OCI-LY3 (cell line): ENCODE measurements around the gene BAZ2B.

Experiments used
- H2AFZ ChIP-seq: fragments of 200-600, 300-600 bp; shearing (Covaris generic); 2 replicates; pipeline ENCODE4 v1.6.0; 2014; ENCODE audit warnings: antibody characterized with exemption, low read depth, low read length
- H3K27ac ChIP-seq: fragments of 200-600, 300-600 bp; sonication (generic); 2 replicates; pipeline ENCODE4 v1.5.1; 2014; ENCODE audit warnings: mild to moderate bottlenecking, low read length, moderate library complexity, mixed read lengths
- H3K27me3 ChIP-seq: fragments of 200-600, 300-600 bp; sonication (generic); 2 replicates; pipeline ENCODE4 v1.6.1; 2014; ENCODE audit warnings: low read depth, low read length, mixed read lengths
- H3K36me3 ChIP-seq: fragments of 200-600, 300-600 bp; sonication (generic); replicated peaks from 2 replicates; pipeline ENCODE3; 2014; ENCODE audit warnings: low read depth, low read length, mixed read lengths
- H3K4me1 ChIP-seq: fragments of 300-600, 200-600 bp; sonication (generic); 2 replicates; pipeline ENCODE4 v1.6.1; 2014; ENCODE audit warnings: low read length, mixed read lengths
- H3K4me2 ChIP-seq: fragments of 200-600, 300-600 bp; sonication (generic); 2 replicates; pipeline ENCODE4 v1.6.1; 2014; ENCODE audit warnings: low read length, mixed read lengths
- H3K4me3 ChIP-seq: fragments of 300-600, 200-600 bp; sonication (generic); 2 replicates; pipeline ENCODE4 v1.5.1; 2014; ENCODE audit warnings: antibody characterized with exemption, mild to moderate bottlenecking, low read length, moderate library complexity
- H3K79me2 ChIP-seq: fragments of 300-600, 200-600 bp; shearing (Covaris generic); 2 replicates; pipeline ENCODE4 v1.6.1; 2014; ENCODE audit warnings: mild to moderate bottlenecking, low read length, mixed read lengths
- H3K9ac ChIP-seq: fragments of 300-600, 200-600 bp; shearing (Covaris generic); 2 replicates; pipeline ENCODE4 v1.6.0; 2014; ENCODE audit warnings: mild to moderate bottlenecking, low read length, moderate library complexity
- H3K9me3 ChIP-seq: fragments of 200-600, 300-600 bp; shearing (Covaris generic); 2 replicates; pipeline ENCODE4 v1.6.1; 2014; ENCODE audit warnings: low read length, mixed read lengths; ENCODE audit not compliant: insufficient read depth
- H4K20me1 ChIP-seq: fragments of 200-600, 300-600 bp; sonication (generic); 2 replicates; pipeline ENCODE4 v1.6.1; 2016; ENCODE audit warnings: low read length, mixed read lengths; ENCODE audit not compliant: insufficient read depth
- EZH2phosphoT487 ChIP-seq: fragments of 200-600 bp; shearing (Covaris generic); IDR thresholded peaks from 2 replicates; pipeline ENCODE4 v1.6.1; 2018; ENCODE audit warnings: antibody characterized with exemption, mixed run types, low read depth
- TF ChIP-seq, protein P1 (sequence below): fragments of 200-600, 300-600 bp; sonication (generic); IDR thresholded peaks from 2 replicates; pipeline ENCODE4 v1.5.1; 2014; ENCODE audit warnings: antibody characterized with exemption, low read length, low read depth

Gene BAZ2B

DNA sequence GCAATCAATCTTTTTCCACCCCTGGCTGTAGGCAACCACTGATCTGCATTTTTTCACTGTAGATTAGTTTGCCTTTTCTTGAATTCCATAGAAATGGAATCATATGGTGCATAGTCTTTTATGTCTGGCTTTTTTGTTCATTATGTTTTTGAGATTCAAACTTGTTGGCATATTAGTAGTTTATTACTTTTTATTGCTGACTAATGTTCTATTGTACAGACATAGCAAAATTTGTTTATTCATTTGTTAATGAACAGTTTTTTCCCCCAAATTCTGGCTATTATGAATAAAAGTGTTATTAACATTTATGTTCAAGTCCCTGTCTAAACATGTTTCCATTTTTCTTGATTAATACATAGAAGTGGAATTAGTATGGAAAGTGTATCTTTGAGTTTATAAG is 308.4 kb downstream of the BAZ2B start:
- TF ChIP-seq, protein P1, sequence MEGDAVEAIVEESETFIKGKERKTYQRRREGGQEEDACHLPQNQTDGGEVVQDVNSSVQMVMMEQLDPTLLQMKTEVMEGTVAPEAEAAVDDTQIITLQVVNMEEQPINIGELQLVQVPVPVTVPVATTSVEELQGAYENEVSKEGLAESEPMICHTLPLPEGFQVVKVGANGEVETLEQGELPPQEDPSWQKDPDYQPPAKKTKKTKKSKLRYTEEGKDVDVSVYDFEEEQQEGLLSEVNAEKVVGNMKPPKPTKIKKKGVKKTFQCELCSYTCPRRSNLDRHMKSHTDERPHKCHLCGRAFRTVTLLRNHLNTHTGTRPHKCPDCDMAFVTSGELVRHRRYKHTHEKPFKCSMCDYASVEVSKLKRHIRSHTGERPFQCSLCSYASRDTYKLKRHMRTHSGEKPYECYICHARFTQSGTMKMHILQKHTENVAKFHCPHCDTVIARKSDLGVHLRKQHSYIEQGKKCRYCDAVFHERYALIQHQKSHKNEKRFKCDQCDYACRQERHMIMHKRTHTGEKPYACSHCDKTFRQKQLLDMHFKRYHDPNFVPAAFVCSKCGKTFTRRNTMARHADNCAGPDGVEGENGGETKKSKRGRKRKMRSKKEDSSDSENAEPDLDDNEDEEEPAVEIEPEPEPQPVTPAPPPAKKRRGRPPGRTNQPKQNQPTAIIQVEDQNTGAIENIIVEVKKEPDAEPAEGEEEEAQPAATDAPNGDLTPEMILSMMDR, result no peak
- TF ChIP-seq EZH2phosphoT487, result no peak
- Histone ChIP-seq H3K79me2 (no peaks in the 10 kb centered on the region), H3K27me3 (no peaks in the 10 kb centered on the region), H3K36me3 (no peaks in the 10 kb centered on the region), H4K20me1 (no peaks in the 10 kb centered on the region), H3K9ac (no peak overlapping the region), H2AFZ (no peak overlapping the region), H3K4me3 (no peak overlapping the region), H3K4me2 (no peak overlapping the region), H3K4me1 (no peaks in the 10 kb centered on the region), H3K27ac (no peak overlapping the region), H3K9me3 (no peaks in the 10 kb centered on the region)

DNA sequence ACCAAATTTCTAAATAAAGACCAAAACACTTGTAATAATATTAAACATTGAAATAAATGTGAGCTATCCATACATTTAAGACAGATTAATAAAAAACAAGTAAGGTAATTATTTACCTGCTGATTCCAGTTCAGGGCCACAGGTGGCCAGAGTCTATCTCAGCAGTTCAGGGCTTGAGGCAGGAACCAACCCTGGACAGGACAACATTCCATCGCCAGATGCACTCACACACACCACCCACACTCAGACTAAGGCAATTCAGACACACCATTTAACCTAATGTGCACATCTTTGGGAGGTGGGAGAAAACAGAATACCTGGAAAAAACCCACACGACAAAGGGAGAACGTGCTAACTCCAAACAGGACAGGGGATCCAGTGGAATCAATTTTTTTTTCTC is 315.8 kb downstream of the BAZ2B start:
- no peaks in the 10 kb centered on the region for H3K9me3 ChIP-seq
- TF ChIP-seq, protein P1, result no peak
- H2AFZ ChIP-seq, result no peak overlapping the region
- no peak overlapping the region for H3K4me2 ChIP-seq
- H3K27me3 ChIP-seq, result no peaks in the 10 kb centered on the region
- H3K4me1 ChIP-seq, result no peaks in the 10 kb centered on the region
- H3K79me2 ChIP-seq, result no peaks in the 10 kb centered on the region
- H3K9ac ChIP-seq, result no peak overlapping the region
- H3K36me3 ChIP-seq, result no peaks in the 10 kb centered on the region
- H3K27ac ChIP-seq, result no peak overlapping the region
- no peak overlapping the region for H3K4me3 ChIP-seq
- H4K20me1 ChIP-seq, result no peaks in the 10 kb centered on the region

DNA sequence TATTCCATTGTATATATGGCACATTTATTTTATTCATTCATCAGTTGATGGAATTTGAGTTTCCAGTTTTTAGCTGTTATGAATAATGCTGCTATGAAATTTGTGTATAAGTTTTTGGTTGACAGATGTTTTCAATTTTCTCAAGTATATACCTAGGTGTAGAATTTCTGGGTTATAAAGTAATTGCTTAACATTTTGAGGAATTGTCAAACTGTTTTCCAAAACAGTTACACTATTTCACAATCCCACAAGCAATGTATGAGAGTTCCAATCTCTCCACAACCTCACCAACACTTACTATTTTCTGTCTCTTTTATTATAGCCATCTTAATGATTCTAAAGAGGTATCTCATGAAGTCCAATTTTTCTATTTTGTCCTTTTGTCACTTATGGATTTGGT is 317.4 kb downstream of the BAZ2B start:
- TF ChIP-seq, protein P1, result no peak
- TF ChIP-seq EZH2phosphoT487, result no peak

DNA sequence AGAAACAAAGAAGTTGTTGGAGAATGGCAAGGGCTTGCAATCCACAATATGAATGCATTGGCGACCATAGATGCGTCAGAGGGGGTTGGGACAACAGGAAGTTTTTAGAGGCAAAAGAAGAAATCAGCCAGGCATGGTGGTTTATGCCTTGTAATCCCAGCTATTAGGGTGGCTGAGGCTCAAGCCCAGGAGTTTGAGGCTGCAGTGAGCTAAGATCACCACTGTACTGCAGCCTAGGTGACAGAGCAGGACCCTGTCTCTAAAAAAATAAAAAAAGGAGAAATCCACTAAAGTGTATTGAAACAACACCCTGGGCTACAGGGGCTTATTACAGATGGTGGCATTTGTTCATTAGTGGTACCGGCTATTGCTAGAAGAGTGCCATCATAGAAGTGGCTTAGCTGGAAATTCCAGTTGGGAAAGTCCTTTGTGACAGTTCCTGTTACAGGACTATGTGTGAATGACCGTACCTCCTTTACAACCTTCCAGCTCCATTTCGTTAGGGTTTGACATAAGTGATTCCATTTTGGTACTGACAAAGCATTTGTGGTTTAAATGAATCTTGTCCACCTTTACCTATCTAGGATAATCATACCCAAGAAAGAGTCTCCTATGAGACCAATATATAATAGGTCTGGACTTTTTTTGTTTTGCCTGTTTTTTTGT is 319.2 kb downstream of the BAZ2B start:
- Histone ChIP-seq H2AFZ (no peak overlapping the region), H3K4me2 (no peak overlapping the region), H3K27ac (no peak overlapping the region), H3K4me1 (no peaks in the 10 kb centered on the region), H3K36me3 (no peaks in the 10 kb centered on the region), H3K79me2 (no peaks in the 10 kb centered on the region), H3K9ac (no peak overlapping the region), H3K9me3 (no peaks in the 10 kb centered on the region), H3K27me3 (no peaks in the 10 kb centered on the region), H4K20me1 (no peaks in the 10 kb centered on the region), H3K4me3 (no peak overlapping the region)
- TF ChIP-seq, protein P1, result no peak
- TF ChIP-seq EZH2phosphoT487, result no peak

More for the DNA sequence above, 317.4 kb downstream of the BAZ2B start:
- H3K9ac ChIP-seq, result no peak overlapping the region
- H3K9me3 ChIP-seq, result no peaks in the 10 kb centered on the region
- H3K4me3 ChIP-seq, result no peak overlapping the region
- H3K27me3 ChIP-seq, result no peaks in the 10 kb centered on the region
- H3K79me2 ChIP-seq, result no peaks in the 10 kb centered on the region
- H3K27ac ChIP-seq, result no peak overlapping the region
- H2AFZ ChIP-seq, result no peak overlapping the region
- no peaks in the 10 kb centered on the region for H3K4me1 ChIP-seq
- no peaks in the 10 kb centered on the region for H4K20me1 ChIP-seq
- no peaks in the 10 kb centered on the region for H3K36me3 ChIP-seq
- H3K4me2 ChIP-seq, result no peak overlapping the region
